UCSD-AML1 (cell line): Measurements from ENCODE around the gene SIPA1.

Experiments used
- DNase-seq: peaks from one replicate; lab custom pipeline; 2025; ENCODE audit not compliant: unreplicated experiment; lab: John Stamatoyannopoulos, UW

The SIPA1 gene

DNA sequence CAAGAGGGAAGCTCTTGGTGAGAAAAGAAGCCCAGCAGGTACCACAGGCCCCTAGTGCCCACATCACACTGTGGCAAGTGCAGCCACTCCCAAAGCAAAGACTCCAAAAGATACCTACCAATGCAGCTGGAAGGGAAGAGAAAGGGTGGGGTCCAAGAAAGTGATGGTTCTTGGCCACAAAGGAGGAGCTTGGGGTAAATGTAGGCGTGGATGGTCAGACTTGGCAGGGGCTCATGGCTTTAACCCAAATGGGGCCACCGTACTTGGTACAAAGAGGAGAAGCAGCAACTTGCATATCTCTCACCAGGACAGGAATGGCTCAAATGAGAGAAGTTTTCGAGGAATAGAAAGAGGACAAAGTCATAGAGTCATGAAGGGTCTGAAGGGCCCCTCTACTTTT, 28.7 kb upstream of the SIPA1 start:
- no peak for DNase-seq

GRCh38 chr11:65609665-65610064, 28.2 kb upstream of the SIPA1 start:
- no peak for DNase-seq

GRCh38 chr11:65610404-65610803, 27.5 kb upstream of the SIPA1 start:
- no peak for DNase-seq

DNA sequence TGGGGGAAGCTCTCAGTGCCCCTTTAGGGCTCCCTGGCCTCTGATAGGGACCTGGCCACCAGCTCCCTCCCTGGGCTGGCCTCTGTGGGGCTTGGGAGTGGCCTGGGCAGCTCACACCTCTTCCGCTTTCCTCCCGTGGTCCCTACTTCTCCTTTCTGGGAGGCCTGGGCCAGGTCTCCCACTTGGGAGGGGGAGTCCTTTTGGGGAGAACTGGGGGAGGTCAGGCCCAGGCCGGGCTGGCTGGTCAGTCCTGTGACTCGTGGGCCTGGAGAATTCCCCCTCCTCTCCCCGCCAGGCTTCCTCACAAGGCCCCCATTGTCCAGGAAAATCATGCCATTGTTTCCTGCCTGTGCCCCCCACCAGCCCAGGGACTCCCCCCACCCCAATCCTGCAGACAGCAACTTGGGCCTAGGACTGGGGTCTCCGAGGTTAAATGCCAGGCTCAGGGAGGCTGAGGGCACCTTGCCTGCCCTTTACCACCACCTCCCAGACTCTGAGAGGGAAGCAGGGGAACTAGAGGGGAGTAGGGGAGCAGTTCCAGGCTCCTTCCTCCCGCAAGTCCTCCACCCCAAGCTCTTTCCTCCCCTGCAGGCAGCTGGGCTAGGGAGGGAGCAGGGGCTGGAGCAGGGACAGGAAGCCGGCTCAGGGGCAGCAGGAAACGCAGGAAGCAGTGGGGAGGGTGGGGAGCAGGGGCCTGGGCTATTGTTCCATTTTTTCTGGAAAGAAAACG, 26.7 kb upstream of the SIPA1 start:
- peak; percentile 82 for DNase-seq

DNA sequence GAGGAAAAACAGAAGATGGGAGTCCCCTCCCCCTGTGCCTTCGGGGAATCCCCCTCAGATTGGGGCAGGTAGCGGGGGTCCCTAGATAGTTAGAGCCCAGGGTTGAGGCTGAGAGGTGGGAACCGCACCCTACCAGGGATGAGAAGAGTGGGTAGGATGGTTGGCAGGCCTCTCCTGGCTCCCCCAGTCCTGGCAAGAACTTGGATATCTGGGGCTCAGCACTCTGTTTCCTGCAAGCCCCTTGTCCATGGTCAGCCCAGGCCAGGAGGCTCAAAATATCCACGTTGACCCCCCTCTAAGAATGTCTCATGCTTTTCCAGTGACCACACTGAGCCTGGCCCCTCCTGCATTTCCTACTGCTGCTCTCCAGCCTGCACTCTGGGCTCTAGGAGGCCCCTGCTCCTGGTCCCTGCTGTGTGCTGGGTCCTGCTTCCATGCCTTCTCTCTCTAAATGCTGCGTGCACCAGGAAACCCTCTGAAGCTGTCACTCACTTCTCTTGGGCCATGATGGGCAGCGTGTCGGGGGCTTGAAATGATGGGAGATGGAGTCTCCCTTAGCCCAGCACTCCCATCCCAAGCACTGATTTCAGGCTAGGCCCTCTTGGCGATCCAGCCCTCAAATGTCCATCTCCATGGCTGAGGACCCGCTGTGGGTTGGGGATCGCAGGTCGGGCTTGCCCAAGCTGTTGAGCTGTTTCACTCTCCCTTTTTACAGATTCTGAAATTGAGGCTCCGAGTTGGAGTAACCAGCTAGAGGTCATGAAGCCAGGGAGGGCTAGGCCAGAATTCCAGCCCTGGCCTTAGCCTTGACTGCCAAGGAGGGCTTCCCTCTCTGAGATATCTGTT, 25.9 kb upstream of the SIPA1 start:
- no peak for DNase-seq

DNA sequence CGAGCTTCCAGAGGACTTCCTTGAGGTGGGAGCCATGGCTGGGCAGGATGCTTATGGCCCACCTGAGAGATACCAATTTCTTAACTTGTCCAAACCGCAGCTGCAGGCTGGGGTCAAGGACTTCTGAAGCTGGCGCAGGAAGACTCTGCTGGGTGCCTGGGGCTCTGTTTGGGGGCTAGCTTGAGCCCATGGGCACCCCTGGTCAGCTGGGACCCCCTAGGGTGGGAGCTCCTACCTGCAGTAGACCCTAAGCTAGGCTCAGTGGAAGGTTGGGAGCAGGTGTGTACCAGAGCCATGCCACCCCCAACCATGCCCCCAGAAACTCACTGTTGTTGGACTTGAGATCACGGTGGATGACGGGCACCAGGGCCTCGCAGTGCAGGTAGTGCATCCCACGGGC, 25.2 kb upstream of the SIPA1 start:
- no peak for DNase-seq

DNA sequence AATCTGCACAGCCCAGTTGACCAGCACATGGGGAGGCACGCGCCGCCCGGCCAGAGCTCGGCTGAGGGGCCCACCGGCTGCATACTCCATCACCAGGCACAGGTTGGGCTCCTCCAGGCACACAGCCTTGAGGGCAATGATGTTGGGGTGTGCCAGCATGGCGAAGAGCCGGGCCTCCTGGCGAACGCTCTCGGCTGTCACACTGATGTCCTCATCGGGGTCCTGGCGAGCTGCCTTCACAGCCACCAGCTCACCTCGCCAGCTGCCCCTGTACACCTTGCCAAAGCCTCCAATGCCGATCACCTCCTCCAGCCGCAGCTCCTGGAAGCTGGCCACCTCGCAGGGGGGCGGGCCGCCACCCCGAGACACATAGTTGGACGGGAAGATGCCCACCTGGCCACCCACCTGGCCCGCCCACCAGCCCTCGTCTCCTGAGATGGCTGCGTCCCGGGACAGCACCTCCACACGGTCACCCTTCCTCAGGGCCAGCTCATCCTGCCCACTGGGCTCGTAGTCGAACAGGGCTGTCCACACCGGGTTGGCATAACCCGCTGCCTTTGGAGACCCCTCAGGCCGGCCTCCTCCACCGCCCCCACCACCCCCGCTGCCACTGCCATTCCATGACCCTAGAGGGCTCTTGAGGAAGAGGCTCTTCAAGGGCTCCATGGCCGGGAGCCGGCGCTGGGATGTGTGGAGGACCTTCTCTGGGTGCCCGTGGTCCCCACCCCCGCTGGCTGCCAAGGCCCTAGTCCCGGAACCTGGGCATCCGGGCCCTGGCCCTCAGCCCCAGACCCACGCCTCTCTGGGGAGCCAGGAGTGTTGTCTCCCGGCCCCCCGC, 24.6 kb upstream of the SIPA1 start:
- DNase-seq = no peak

- DNase-seq = peak; percentile 100
Observed at GRCh38 chr11:65615229-65615949, 22.5 kb upstream of the SIPA1 start, which contains the start of gene PCNX3. TSS of gene PCNX3 (plus strand) at chr11:65615776. CDS start at chr11:65616312, 536 bp downstream.

DNA sequence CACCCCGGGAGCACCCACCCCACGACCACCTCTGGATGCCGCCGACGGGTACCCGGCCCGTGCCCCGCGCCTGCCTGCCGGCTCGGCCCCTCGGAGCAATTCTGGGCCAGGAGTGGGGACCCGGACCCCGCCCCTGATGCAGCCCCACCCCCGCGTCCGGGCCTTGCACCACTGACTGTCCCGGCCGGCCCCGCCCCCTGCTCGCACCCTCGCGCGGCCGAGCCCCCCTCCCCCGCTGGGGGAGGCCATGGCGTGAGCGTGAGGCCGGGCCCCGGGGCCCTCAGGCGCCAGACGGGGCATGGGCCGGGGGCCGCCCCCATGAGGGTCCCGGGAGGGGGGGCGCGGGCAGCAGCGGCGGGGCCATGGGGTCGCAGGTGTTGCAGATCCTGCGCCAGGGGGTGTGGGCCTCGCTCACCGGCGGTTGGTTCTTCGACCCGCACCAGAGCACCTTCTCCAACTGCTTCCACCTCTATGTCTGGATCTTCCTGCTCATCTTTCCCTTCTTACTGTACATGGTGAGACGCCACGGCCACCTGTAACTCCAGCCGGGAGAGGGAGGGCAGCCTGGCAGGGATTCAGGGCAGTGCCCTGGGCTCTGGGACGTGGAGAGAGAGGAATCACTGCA, 21.8 kb upstream of the SIPA1 start:
- peak; percentile 69 for DNase-seq

GRCh38 chr11:65616575-65617001, 21.3 kb upstream of the SIPA1 start:
- no peak for DNase-seq

- DNase-seq = no peak
Observed at GRCh38 chr11:65617136-65617850, 20.6 kb upstream of the SIPA1 start.

DNA sequence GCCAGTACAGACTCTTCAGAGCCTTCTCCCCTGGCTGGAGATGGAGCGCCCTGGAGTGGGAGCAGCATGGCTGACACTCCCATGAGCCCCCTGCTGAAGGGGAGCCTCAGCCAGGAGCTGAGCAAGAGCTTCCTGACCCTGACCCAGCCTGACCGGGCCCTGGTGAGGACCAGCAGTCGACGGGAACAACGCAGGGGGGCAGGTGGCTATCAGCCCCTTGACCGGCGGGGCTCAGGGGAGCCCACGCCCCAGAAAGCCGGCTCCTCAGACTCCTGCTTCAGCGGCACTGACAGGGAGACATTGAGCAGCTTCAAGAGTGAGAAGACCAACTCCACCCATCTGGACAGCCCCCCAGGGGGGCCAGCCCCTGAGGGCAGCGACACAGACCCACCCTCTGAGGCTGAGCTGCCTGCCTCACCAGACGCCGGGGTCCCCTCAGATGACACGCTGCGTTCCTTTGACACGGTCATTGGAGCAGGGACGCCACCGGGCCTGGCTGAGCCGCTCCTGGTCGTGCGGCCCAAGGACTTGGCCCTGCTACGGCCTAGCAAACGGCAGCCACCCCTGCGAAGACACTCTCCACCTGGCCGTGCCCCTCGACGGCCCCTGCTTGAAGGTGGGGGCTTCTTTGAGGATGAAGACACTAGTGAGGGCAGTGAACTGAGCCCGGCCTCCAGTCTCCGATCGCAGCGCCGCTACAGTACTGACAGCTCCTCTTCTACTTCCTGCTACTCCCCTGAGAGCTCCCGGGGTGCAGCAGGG, 19.7 kb upstream of the SIPA1 start:
- no peak for DNase-seq

DNA sequence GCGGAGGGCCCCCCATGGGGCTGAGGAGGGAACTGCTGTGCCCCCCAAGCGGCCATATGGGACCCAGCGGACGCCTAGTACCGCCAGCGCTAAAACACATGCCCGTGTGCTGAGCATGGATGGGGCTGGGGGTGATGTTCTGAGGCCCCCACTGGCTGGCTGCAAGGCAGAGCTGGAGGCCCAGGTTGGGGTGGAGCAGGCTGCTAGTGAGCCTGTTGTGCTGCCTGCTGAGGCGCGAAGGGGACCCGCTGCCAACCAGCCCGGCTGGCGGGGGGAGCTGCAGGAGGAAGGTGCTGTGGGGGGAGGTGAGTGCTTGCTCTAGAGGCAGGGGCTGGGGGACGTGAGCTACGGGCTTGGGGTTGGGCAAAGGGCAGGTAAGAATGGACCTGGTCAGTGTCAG, 19.1 kb upstream of the SIPA1 start:
- DNase-seq = no peak

DNA sequence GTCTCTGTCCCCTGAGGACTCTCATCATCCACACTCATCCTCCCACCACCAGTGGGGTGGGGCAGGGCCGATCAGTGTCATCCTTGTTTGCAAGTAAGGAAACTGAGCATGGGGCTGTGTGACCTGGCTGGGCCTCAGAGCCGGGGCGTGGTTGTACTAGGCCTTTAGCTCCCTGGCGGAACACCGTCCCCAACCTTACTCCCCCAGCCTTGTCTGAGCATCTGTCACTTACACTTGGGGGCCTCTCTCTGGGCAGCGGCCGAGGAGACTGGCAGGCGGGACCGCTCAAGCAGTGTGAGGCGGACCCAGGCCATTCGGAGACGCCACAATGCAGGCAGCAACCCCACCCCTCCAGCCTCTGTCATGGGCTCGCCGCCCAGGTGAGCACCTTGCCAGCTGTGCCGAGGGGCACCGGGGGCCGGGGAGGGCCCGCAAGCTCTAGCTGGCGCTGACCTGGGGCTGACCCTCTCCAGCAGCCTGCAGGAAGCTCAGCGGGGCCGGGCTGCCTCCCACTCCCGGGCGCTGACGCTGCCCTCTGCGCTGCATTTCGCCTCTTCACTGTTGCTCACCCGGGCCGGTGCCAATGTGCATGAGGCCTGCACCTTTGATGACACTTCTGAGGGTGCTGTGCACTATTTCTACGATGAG, 18.5 kb upstream of the SIPA1 start:
- DNase-seq = no peak

GRCh38 chr11:65620666-65621065, 17.2 kb upstream of the SIPA1 start:
- no peak for DNase-seq

GRCh38 chr11:65621460-65621859, 16.4 kb upstream of the SIPA1 start:
- DNase-seq = no peak

DNA sequence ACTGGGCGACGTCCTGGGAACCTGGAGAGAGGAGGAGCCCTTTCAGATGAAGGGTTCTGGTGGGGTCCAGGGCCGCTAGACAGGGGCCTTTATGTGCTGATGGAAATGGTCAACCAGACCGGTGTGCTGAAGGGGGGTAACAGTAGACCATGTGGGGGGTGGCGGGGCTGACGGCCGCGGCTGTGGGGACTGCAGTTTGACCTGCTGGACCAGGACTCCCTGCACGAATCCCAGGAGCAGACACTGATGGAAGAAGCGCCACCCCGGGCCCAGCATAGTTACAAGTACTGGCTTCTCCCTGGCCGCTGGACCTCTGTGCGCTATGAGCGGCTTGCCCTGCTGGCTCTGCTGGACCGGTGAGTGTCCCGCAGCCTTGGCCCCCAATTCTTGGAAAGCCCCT, 15.9 kb upstream of the SIPA1 start:
- no peak for DNase-seq

GRCh38 chr11:65623177-65623576, 14.7 kb upstream of the SIPA1 start:
- no peak for DNase-seq
